Fibroblast of lung (primary cell): ENCODE measurements around the gene FAM174C.

Experiments used
- CTCF ChIP-seq, 2 donors: IDR thresholded peaks in 1 of 2; conservative IDR thresholded peaks in 1 of 2; 1 replicate in 1 of 2; 2 replicates in 1 of 2; pipeline ENCODE4 v1.5.1; 2011 to 2012; ENCODE audit warnings: low read length in 2 of 2, control low read depth in 1 of 2, inconsistent platforms in 1 of 2, low read depth in 1 of 2, mild to moderate bottlenecking in 1 of 2
- EZH2 ChIP-seq: IDR thresholded peaks from 2 replicates; pipeline ENCODE4 v1.5.1; 2012; ENCODE audit warnings: low read length, control low read depth, mild to moderate bottlenecking; ENCODE audit errors: missing control alignments

- TF ChIP-seq CTCF (conservative IDR thresholded peaks at IDR 0.05 in 1 of 2, IDR thresholded peaks at IDR 0.05 in 1 of 2; ENCODE audit: low read depth in 1 of 2, low read length in 2 of 2): no peak
- no peak for TF ChIP-seq EZH2
These were observed 6.3 kb upstream of the FAM174C start, which contains the start of gene CIRBP for GRCh38 chr19:1269065-1269477.
